Stimulated activated CD4-positive, alpha-beta T cell treated with anti-CD3 and anti-CD28 coated beads, Interleukin-15, amount 100 ng/mL, for 48 hours (primary cell): Measurements from ENCODE around the gene ECSCR.
"Not testable (repeated sequence)": the region's sequence is repeated elsewhere in the genome, so short reads cannot be mapped to it uniquely, and the experiment has no call there.

ENCODE experiments used
- DNase-seq, 2 donors: peaks; one replicate each; pipeline ENCODE4 v3.0.0-alpha.2; 2020; ENCODE audit warnings: low read depth in 2 of 2

Gene ECSCR

DNA sequence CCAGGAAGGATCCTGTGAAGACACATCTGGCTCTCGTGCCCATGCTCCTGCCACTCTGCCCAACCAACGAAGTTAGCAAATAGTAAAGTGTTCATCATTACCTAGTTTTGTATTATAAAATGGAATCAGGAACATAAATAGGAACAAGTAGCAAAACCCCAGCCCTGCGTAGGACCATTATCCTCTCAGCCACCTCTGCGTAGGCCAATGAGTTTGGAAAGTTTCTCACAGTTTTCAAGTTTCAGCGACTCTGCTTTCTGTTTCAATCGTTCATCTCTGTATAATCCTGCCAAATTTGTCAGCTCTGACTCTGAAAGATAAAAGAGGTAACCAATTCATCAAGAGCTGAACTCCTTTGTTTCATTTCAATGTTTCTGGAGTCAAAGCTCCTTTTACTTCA is 48.6 kb downstream of the ECSCR start:
- DNase-seq: no peak

DNA sequence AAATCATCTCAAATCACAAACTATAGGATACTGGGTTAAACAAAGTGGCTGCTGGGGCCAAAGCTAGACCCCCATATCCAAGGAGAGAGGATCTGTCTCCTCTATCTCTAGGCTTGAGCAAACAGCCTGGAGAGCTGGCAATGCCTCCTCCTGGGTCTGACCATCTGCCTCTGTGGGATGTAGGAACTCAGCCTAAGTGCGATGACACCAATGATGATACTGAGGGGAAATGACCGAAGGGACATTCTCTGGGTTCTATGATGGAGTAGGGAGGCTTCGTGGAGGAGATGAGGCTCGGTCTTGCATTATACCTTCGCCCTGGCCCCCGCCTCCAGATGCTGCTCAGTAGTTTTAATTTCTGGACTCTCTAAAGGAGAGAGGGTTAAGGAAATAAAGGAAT is 49.4 kb downstream of the ECSCR start:
- no peak for DNase-seq

DNA sequence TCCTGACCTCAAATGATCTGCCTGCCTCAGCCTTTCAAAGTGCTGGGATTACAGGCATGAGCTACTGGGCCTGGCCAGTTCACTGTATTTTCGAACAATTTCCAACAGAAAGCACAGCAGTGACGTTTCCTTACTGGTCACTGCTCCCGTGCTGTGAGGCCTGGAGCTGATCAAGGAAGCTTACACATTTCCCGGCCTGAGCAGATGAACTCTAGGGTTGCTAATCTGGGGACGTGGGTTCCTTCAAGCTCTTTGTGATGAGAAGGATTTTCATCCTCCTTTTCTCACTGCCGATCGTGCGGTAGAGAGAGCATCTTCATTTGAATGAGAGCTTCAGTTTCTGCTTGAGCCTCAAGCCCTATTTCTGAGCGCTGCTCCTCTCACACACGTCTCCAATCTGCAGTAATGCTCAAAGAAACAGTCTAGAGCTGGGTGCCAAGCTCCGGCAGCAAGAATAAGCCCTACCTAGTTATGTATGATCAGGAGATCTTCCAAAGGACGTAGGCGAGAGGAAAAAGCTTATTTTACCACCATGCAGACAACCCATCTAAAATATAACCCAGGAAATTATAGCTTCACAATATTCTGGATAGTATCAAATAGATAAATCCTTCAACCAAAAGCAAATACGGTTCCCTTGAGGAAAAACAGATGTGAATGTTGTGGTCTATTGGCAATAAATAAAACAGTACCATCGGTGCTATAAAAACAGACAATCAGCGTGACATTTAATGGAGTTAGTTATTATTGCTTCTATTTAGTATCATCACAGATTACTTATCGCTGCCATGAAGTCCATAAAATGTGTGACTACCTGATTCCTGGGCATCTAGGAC is 51.3 kb downstream of the ECSCR start:
- no peak for DNase-seq

DNA sequence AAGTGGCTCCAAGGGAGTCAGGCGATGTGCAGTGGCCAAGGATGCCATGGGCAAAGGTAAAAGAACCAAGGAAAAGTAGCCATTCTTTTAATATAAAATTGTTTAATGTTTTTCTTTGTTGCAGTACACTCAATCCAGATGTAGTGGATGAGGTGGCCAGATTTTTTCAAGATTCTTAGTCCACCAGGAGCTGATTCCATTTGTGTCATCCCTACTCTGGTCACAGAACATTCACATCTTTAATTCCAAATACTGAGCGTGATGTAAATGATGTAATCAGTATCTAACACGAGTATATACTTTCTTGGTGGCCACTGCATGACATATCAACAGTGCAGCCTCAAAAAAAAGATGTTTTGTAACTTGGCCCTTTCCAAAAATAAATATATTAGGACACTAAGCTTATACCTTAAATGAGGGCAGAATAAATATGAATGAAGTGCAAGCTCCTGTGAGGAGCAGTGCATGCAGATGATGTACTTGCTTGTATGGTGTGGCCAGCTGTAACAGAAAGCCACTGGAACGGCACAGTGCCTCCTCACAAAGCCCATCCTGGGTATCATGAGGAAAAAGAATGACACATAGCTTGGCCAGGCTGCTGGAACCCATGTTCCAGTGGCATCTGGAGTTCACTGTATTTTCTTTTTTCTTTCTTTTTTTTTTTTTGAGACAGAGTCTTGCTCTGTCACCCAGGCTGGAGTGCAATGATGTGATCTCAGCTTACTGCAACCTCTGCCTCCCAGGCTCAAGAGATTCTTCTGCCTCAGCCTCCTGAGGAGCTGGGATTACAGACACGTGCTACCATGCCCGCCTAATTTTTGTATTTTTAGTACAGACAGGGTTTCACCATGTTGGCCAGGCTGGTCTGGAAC is 52.2 kb downstream of the ECSCR start:
- no peak for DNase-seq

DNA sequence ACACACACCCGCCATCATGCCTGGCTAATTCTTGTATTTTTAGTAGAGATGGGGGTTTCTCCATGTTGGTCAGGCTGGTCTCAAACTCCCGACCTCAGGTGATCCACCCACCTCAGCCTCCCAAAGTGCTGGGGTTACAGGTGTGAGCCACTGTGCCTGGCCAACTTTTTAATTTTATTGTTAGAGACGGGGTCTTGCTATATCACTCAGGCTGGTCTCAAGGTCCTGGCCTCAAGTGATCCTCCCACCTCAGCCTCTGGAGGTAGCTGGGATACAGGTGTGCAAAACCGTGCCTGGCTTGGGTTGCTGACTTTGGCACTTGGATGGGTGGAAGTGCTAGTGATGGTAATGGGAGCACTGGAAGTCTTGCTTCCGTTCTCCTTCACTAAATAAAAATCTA is 53.4 kb downstream of the ECSCR start:
- not testable (repeated sequence) for DNase-seq

DNA sequence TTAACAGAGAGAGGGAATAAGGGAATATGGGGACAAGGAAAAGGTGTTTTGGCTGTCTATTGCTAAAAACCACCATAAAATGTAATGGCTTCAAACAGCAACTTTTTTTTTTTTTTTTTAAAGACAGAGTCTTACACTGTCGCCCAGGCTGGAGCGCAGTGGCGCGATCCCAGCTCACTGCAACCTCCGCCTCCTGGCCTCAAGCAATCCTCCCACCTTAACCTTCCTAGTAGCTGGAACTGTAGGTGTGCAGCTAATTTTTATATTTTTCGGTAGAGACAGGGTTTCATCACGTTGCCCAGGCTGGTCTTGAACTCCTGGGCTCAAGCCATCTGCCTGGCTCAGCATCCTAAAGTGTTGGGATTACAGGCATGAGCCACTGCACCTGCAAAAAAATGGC is 54.4 kb downstream of the ECSCR start:
- no peak for DNase-seq

DNA sequence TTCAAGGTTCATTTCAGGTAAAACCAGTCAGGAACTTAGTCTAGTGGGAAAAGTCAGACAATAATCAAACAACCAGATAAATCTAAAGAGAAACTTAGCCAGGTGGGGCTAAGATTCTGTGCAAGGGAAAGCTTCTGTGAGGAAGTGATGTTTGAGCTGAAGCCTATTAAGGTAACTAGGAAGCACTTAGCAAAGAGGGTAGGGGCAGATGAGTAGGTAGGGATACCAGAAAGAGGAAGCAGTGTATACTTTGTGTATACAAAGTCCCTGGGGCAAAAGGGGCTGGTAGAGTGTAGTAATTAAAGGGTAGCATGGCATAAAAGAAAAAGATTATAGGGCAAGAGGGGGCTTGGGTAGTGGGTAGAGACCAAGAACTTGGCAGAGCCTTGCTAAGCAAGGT is 55.0 kb downstream of the ECSCR start:
- DNase-seq: no peak

DNA sequence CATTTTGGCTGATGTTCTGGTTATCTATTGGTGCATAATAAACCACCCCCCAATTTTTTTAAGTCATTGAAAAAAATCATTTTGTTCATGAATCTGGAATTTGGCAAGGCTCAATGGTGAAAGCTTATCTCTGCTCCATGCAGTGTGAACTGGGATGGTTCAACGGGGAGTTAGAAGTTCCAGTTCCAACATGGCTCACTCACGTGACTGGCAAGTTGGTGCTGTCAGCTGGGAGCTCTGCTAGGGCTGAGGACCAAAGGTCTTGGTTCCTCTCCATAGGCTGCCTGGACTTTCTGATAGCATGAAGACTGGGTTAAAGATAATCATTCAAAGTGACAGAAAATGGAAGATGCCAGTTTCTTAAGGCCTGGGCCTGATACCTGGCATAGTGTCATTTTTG is 55.6 kb downstream of the ECSCR start:
- DNase-seq: no peak

DNA sequence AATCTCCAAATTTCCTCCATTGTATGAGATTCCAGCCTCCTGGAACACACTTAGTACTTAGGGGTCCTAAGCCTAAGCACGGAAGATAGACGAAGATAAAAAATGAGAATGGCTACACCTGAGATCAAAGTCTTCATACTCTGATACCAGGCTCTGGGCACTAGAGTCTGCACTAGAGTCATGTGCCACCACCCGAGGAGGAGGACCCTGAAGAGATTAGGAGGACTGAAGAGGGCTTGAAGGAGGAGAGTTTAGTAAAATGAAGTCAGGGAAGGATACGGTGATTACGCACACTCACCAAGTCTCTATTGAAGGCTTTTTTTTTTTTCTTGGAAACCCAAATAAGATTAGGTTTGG is 58.1 kb downstream of the ECSCR start:
- DNase-seq: no peak

DNA sequence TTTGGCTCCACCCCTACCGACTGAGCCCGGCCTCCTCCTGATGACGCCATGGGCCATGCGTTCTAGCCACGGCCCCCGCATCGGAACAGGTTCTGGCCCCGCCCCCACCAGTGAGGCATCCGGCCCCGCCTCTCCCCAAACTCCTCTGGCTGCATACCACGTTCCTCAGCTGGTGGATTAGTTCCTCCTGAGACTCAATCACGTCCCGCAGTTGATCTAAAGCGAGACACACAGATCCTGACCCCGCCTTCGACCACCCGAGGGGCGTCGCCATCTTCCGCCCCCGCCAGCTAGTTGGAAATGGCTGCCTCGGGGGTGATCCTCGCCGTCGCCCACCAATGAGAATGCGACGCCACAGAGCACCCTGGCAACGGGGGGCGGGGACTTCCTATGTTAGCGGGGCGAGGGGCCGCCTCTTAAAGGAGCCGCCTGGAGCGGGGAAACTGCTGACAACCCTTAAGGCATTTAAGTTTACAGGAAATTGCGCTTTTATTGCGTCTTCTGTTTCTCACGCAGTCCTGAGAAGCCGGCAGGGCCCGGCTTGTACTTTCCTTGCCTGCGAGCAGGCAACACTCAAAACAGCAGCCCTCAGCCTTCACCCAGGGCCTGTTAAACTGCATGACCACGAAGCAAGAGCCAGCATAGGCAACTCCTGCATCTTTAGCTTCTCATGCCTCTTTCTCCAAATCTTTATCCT is 58.6 kb downstream of the ECSCR start, which contains the start of gene SPATA24:
SPATA24 (minus strand) TSS at position 303 of the 697 bp plus-strand sequence; CDS start at position 274, 29 bp downstream.
- DNase-seq: peak; percentile 98 to 99

DNA sequence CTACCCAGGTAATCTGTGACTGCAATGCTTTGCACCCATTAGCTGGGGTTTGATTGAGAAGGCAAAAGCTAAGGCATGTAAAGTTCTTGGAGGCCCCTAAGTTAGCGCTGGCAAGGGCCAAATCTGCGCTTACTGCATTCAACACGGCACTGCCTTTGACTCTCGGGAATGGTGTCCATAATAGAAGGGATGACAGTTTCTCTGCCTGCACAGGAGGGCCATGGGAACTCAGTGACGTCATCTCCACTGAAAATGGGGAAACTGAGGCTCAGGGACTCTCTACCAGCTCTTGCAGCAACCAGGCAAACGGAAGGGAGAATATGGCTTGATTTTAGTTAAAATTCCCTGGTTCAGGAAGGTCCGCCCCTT is 59.1 kb downstream of the ECSCR start:
- DNase-seq: no peak

DNA sequence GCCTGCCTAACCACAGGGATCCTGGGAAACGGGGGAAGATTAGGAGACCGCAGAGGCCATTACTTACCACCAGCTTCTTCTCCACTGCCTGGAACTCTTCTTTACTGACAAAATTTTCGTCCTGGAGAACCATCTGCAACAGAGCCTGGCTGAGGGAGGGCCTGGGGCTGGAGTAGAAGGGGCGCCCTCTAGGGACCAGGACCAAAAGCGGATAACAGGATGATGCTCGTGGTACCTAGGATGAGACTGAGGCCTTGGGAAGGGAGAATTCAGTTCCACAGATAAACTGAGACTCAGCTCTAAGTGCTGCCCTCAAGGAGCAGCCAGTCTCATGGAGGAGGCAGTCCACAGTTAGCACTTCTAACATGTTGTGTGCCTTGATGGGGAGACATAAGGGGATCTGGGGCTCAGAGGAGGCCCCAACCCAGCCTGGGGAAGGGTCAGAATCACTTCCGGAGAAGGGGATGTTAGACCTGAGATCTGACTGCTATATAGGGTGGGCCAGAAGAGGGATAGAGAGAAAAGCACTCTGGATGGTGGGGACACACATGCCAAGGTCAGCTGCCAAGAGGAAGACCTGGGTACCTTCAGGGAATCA is 59.9 kb downstream of the ECSCR start:
- no peak for DNase-seq

DNA sequence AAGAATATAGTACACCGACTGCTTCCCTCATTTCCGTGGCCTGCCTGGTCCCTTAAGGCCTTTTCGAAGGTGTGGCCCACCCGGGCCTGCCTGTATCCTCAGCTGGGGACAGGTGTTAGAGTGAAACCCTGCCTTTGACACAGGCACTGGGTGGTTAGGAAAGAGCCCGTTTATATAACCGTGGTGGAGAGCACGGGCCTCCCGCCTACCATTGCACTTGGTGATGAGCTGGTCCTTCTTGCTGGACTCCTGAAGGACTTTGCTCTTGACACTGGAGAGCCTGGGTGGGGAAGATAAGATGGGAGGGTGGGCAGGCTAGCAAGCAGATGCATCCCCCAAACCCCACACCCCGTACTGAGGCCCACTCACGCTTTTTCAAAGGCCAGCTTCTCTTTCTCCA is 61.0 kb downstream of the ECSCR start:
- DNase-seq: no peak

DNA sequence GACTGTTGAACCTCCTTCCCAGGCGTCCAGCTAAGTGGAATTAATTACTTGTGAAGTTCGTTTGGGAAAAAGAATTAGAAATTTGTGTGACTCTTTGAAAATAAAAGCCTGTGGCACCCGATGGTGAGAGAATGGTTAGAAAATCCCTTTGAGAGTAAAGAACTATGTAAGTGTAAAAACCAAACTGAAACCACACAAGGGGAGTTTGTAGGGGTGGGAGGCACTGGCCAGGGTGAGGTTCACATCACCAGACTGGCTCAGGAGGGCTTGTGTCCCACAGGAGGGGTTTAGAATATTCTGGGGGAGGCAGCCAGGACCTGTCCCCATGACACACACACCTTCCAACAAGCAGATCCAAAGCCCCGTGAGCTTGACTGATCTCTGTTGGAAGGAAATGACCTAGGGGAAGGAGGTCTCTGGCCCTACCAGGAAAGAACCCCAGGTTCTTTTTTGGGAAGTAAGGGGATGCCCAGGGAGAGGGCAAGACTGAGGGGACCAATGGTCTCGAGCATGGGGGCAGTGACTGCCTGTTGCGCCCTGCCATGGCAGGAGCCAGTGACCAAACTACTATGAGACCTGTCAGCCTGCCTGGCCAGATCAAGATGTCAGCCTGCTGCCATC is 62.9 kb downstream of the ECSCR start:
- no peak for DNase-seq
